HCT116 (cell line): ENCODE data around the gene SPRED1. TPM values are rescaled to one million over a fixed set of nuclear protein-coding genes. Genes with fewer than 3 reads are reported as not detected.
A peak's percentile ranks its signal among the peaks of the same experiment; 100 is the strongest.

ENCODE experiments used
- ATAC-seq: fragments of 200-7000 bp; cut with Tn5 transposase; 2 replicates; pipeline ENCODE4 v1.9.1; 2020; ENCODE audit warnings: mild to moderate bottlenecking, moderate library complexity
- BruUV-seq: library from RNA; stranded (reverse); fragments of 400-500 nt; replicated peaks from 2 replicates; lab custom pipeline; 2021; lab: Mats Ljungman, UMichigan
- CTCF ChIA-PET: fragments of 300-600 bp; sonication (Branson Sonifier 250); formaldehyde crosslinking; loops from one replicate; lab custom pipeline; 2021; ENCODE audit warnings: antibody characterized with exemption; lab: Charles Lee
- POLR2A ChIA-PET: fragments of 300-600, 350-600 bp; sonication (Branson Sonifier 250); formaldehyde crosslinking; loops from one replicate; lab custom pipeline; 2021; ENCODE audit warnings: antibody characterized with exemption; lab: Charles Lee
- RAD21 ChIA-PET, 2 experiments: fragments of 300-600 bp; sonication (Branson Sonifier 250); formaldehyde crosslinking; loops; one replicate each; lab custom pipeline; 2023; ENCODE audit warnings: low total read pairs in 2 of 2; ENCODE audit not compliant: uncharacterized antibody in 2 of 2, unreplicated experiment in 2 of 2, low non-redundant PET in 1 of 2; lab: Charles Lee
- DNase-seq: peaks from one replicate; pipeline ENCODE4 v3.0.0-alpha.2; 2010; ENCODE audit warnings: low read depth, low spot score
- H2AFZ ChIP-seq: fragments of 200-600 bp; shearing (Covaris generic), sonication (generic); 2 replicates; pipeline ENCODE4 v1.6.1; 2017; ENCODE audit warnings: low read depth, mixed run types, mixed read lengths, antibody characterized with exemption, low read length; ENCODE audit not compliant: poor library complexity, severe bottlenecking
- H3K27ac ChIP-seq: 2 replicates; pipeline ENCODE4 v1.5.1; 2012; ENCODE audit warnings: low read depth, low read length
- H3K27me3 ChIP-seq: fragments of 200-600 bp; sonication (generic); 2 replicates; pipeline ENCODE4 v1.6.1; 2016; ENCODE audit warnings: mixed run types, low read length, mixed read lengths; ENCODE audit not compliant: insufficient read depth
- H3K36me3 ChIP-seq, 2 experiments: fragments of 200-500 bp in 1 of 2; fragments of 200-600 bp in 1 of 2; sonication (Bioruptor generic) in 1 of 2; sonication (generic) in 1 of 2; 2 replicates each; pipeline versions ENCODE4 v1.5.1 to v1.6.1; 2014 to 2016; ENCODE audit warnings: low read length in 2 of 2, inconsistent platforms in 1 of 2, mixed read lengths in 1 of 2, mixed run types in 1 of 2; ENCODE audit not compliant: insufficient read depth in 2 of 2, control insufficient read depth in 1 of 2
- H3K4me1 ChIP-seq, 2 experiments: fragments of 200-600 bp in 1 of 2; sonication (generic) in 1 of 2; 2 replicates each; pipeline versions ENCODE4 v1.5.1 to v1.6.1; 2012 to 2017; ENCODE audit warnings: low read length in 2 of 2, inconsistent platforms in 1 of 2, mild to moderate bottlenecking in 1 of 2, mixed read lengths in 1 of 2, mixed run types in 1 of 2, moderate library complexity in 1 of 2; ENCODE audit not compliant: insufficient read depth in 2 of 2, control insufficient read depth in 1 of 2
- H3K4me2 ChIP-seq: fragments of 200-600 bp; sonication (generic); 2 replicates; pipeline ENCODE4 v1.6.1; 2017; ENCODE audit warnings: mixed run types, low read length, mixed read lengths
- H3K4me3 ChIP-seq, 2 experiments: fragments of 200-600 bp in 1 of 2; sonication (generic) in 1 of 2; replicated peaks in 1 of 2; 2 replicates each; pipeline ENCODE4 v1.5.1; 2011 to 2016; ENCODE audit warnings: low read length in 2 of 2, control low read depth in 1 of 2, low read depth in 1 of 2, mild to moderate bottlenecking in 1 of 2, mixed read lengths in 1 of 2, mixed run types in 1 of 2
- H3K79me2 ChIP-seq: fragments of 200-600 bp; sonication (generic); 2 replicates; pipeline ENCODE4 v1.6.1; 2017; ENCODE audit warnings: mild to moderate bottlenecking, mixed run types, low read length, moderate library complexity, mixed read lengths; ENCODE audit not compliant: insufficient read depth
- H3K9ac ChIP-seq: fragments of 200-600 bp; sonication (generic); 2 replicates; pipeline ENCODE4 v1.6.1; 2016; ENCODE audit warnings: low read length, mixed read lengths
- H3K9me2 ChIP-seq: fragments of 200-600 bp; sonication (generic), shearing (Covaris generic); 2 replicates; pipeline ENCODE4 v1.6.1; 2017; ENCODE audit warnings: mixed run types, mild to moderate bottlenecking, moderate library complexity; ENCODE audit not compliant: insufficient read depth
- H3K9me3 ChIP-seq, 2 experiments: fragments of 200-500 bp in 1 of 2; fragments of 200-600 bp in 1 of 2; sonication (Bioruptor generic) in 1 of 2; sonication (generic) in 1 of 2; 2 replicates each; pipeline ENCODE4 v1.6.1; 2014 to 2017; ENCODE audit warnings: low read length in 2 of 2, mixed read lengths in 2 of 2, inconsistent platforms in 1 of 2, low read depth in 1 of 2, mild to moderate bottlenecking in 1 of 2, mixed run types in 1 of 2, moderate library complexity in 1 of 2; ENCODE audit not compliant: control insufficient read depth in 1 of 2, insufficient read depth in 1 of 2
- H4K20me1 ChIP-seq: fragments of 200-600 bp; sonication (generic), shearing (Covaris generic); 2 replicates; pipeline ENCODE4 v1.6.1; 2017; ENCODE audit warnings: mixed run types, mild to moderate bottlenecking, moderate library complexity; ENCODE audit not compliant: insufficient read depth
- CBX3 ChIP-seq: IDR thresholded peaks from 2 replicates; pipeline ENCODE4 v1.6.1; 2012; ENCODE audit warnings: low read depth
- EZH2 ChIP-seq: fragments of 200-600 bp; sonication (generic); IDR thresholded peaks from 2 replicates; pipeline ENCODE4 v1.6.1; 2017; ENCODE audit warnings: antibody characterized with exemption, mixed run types
- FOSL1 ChIP-seq: IDR thresholded peaks from 2 replicates; pipeline ENCODE4 v1.6.1; 2012; ENCODE audit warnings: low read depth
- JUND ChIP-seq: IDR thresholded peaks from 2 replicates; pipeline ENCODE4 v1.6.1; 2012
- YY1 ChIP-seq: IDR thresholded peaks from 2 replicates; pipeline ENCODE4 v1.6.1; 2011; ENCODE audit warnings: low read length, low read depth, moderate library complexity, mild to moderate bottlenecking; ENCODE audit not compliant: insufficient replicate concordance; ENCODE audit errors: extremely low read depth
- ZFX ChIP-seq: fragments of 450-650 bp; IDR thresholded peaks from 2 replicates; pipeline ENCODE4 v1.6.1; 2017
- intact Hi-C: fragments of 100-400 bp; cut with micrococcal nuclease; formaldehyde crosslinking; loops from 2 replicates; pipeline ENCODE4 v1.10.0; 2022
- total RNA-seq: library from RNA; stranded (reverse); gene quantifications from one replicate; pipeline ENCODE4 v1.2.1, GENCODE V29; 2021; ENCODE audit not compliant: unreplicated experiment
- TF ChIP-seq, protein P1 (sequence below): IDR thresholded peaks from 2 replicates; pipeline ENCODE4 v1.6.1; 2012
- TF ChIP-seq, protein P2 (sequence below): IDR thresholded peaks from 2 replicates; pipeline ENCODE4 v1.6.1; 2011; ENCODE audit warnings: mild to moderate bottlenecking, low read length, moderate library complexity; ENCODE audit not compliant: insufficient replicate concordance; ENCODE audit errors: extremely low read depth
- TF ChIP-seq, protein P3 (sequence below): IDR thresholded peaks from 2 replicates; pipeline ENCODE4 v1.6.1; 2012

The SPRED1 gene
- total RNA-seq, 1 experiment from 2014 or later = 24.7 TPM

DNA sequence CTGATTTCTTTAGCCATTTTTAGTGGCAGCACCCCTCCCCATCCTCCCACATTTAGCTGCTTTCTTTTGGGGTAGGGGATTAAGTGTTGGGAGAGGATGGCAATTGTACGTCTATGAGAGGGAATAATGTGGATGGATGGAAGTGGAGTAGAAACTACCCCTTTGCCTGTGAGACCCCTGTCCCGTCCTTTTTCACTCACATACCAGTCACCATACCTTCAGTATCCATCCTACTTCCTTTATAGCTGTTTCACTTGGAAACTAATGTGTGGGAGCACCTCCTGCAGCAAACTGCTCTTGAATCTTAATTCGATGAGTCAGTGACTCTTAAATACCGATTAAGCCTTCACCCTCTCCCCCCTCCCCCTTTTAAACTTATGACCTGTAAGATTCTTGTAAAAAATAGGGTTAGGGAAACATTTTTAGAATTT is 730 bp downstream of the SPRED1 start:
- Histone ChIP-seq H3K4me3 (peak overlapping the region; percentile 75 to 91), H3K9me3 (no peaks in the 10 kb centered on the region), H3K27ac (peak overlapping the region; percentile 91), H3K9me2 (no peaks in the 10 kb centered on the region), H3K27me3 (no peaks in the 10 kb centered on the region), H4K20me1 (peaks cover 7% of the 10 kb centered on the region; the same call in 1 of the 2 replicates), H3K4me2 (peak overlapping the region; percentile 91), H3K4me1 (peaks cover 15 to 30% of the 10 kb centered on the region in 2 experiments), H2AFZ (no peak overlapping the region), H3K9ac (peak overlapping the region; percentile 82)
- ChIA-PET POLR2A (interaction anchor here (0.6 to 2.1 kb wide), 4 partner anchors 11 to 181 kb away, joined by 3 to 7 read pairs (median 4); no protein-coding TSS in a partner anchor), RAD21 (no interaction called here), CTCF (no interaction called here)
- intact Hi-C loops = loop anchor here (5.0 kb wide), 1 partner anchor 181 kb away; no protein-coding TSS in a partner anchor
- DNase-seq (peak; percentile 28), ATAC-seq (no peak)
- BruUV-seq = no TSS peak
- TF ChIP-seq, protein P1, sequence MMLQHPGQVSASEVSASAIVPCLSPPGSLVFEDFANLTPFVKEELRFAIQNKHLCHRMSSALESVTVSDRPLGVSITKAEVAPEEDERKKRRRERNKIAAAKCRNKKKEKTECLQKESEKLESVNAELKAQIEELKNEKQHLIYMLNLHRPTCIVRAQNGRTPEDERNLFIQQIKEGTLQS = no peak
- TF ChIP-seq, protein P2, sequence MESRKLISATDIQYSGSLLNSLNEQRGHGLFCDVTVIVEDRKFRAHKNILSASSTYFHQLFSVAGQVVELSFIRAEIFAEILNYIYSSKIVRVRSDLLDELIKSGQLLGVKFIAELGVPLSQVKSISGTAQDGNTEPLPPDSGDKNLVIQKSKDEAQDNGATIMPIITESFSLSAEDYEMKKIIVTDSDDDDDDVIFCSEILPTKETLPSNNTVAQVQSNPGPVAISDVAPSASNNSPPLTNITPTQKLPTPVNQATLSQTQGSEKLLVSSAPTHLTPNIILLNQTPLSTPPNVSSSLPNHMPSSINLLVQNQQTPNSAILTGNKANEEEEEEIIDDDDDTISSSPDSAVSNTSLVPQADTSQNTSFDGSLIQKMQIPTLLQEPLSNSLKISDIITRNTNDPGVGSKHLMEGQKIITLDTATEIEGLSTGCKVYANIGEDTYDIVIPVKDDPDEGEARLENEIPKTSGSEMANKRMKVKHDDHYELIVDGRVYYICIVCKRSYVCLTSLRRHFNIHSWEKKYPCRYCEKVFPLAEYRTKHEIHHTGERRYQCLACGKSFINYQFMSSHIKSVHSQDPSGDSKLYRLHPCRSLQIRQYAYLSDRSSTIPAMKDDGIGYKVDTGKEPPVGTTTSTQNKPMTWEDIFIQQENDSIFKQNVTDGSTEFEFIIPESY = no peak
- peak; percentile 23; the same call in 1 of the 2 replicates for TF ChIP-seq JUND
- 0 out of 2 replicates have a peak, but pooled peaks have one; percentile 2 for TF ChIP-seq FOSL1
- no peak for TF ChIP-seq ZFX
- TF ChIP-seq CBX3 = no peak
- no peak for TF ChIP-seq EZH2
- TF ChIP-seq, protein P3, sequence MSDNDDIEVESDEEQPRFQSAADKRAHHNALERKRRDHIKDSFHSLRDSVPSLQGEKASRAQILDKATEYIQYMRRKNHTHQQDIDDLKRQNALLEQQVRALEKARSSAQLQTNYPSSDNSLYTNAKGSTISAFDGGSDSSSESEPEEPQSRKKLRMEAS = no peak
- no peak for TF ChIP-seq YY1
- TF ChIP-seq, all 23 proteins: peak for 2
- Histone ChIP-seq H3K79me2 (peaks cover 58% of the 10 kb centered on the region), H3K36me3 (no peaks in the 10 kb centered on the region)
